Effector CD4-positive, alpha-beta T cell (primary cell): ENCODE measurements around the gene SPDYE6. TPM values are rescaled to one million over a fixed set of nuclear protein-coding genes. Genes with fewer than 3 reads are reported as not detected.
"Not testable (repeated sequence)": the region's sequence is repeated elsewhere in the genome, so short reads cannot be mapped to it uniquely, and the experiment has no call there.

Experiments
- DNase-seq: peaks from one replicate; pipeline ENCODE4 v3.0.0-alpha.2; 2020
- total RNA-seq: gene quantifications from one replicate; lab custom pipeline; 2026; lab: John Stamatoyannopoulos, UW

SPDYE6 gene
- total RNA-seq: not detected

- DNase-seq: not testable (repeated sequence)
Measured at GRCh38 chr7:102356344-102356743, at the start of gene SPDYE6. Gene SPDYE6 (minus strand): TSS chr7:102356444. CDS start chr7:102356023, 421 bp downstream.

- DNase-seq: not testable (repeated sequence)
Measured at GRCh38 chr7:102404862-102405188, 48.6 kb upstream of the SPDYE6 start.

- peak; percentile 50 for DNase-seq
Measured at GRCh38 chr7:102404005-102404861, 48.0 kb upstream of the SPDYE6 start.

GRCh38 chr7:102403563-102403962 is 47.3 kb upstream of the SPDYE6 start:
- DNase-seq: no peak

GRCh38 chr7:102400360-102400759 is 44.1 kb upstream of the SPDYE6 start:
- no peak for DNase-seq

GRCh38 chr7:102398543-102398942 is 42.3 kb upstream of the SPDYE6 start:
- DNase-seq: no peak

GRCh38 chr7:102396710-102397019 is 40.4 kb upstream of the SPDYE6 start:
- DNase-seq: no peak

GRCh38 chr7:102395873-102396709 is 39.8 kb upstream of the SPDYE6 start, which contains the start of gene PRKRIP1:
Gene PRKRIP1 (plus strand): TSS chr7:102396363. CDS start chr7:102396412, 49 bp downstream.
- DNase-seq: peak; percentile 89

GRCh38 chr7:102395592-102395872 is 39.3 kb upstream of the SPDYE6 start:
- no peak for DNase-seq

- no peak for DNase-seq
Measured at GRCh38 chr7:102393467-102393866, 37.2 kb upstream of the SPDYE6 start.

GRCh38 chr7:102392330-102392729 is 36.1 kb upstream of the SPDYE6 start:
- DNase-seq: no peak

- peak; percentile 70 for DNase-seq
Measured at GRCh38 chr7:102390697-102391484, 34.6 kb upstream of the SPDYE6 start.

- no peak for DNase-seq
Measured at GRCh38 chr7:102389810-102390209, 33.6 kb upstream of the SPDYE6 start.

GRCh38 chr7:102387064-102387463 is 30.8 kb upstream of the SPDYE6 start:
- no peak for DNase-seq

GRCh38 chr7:102381696-102382425 is 25.6 kb upstream of the SPDYE6 start:
- DNase-seq: not testable (repeated sequence)

GRCh38 chr7:102380837-102381236 is 24.6 kb upstream of the SPDYE6 start:
- not testable (repeated sequence) for DNase-seq

GRCh38 chr7:102376964-102377466 is 20.8 kb upstream of the SPDYE6 start:
- DNase-seq: no peak

- not testable (repeated sequence) for DNase-seq
Measured at GRCh38 chr7:102372796-102373195, 16.6 kb upstream of the SPDYE6 start.

GRCh38 chr7:102370038-102370437 is 13.8 kb upstream of the SPDYE6 start:
- not testable (repeated sequence) for DNase-seq

GRCh38 chr7:102365390-102365789 is 9.1 kb upstream of the SPDYE6 start:
- DNase-seq: not testable (repeated sequence)

GRCh38 chr7:102364394-102364886 is 8.2 kb upstream of the SPDYE6 start:
- not testable (repeated sequence) for DNase-seq
